Loucy (cell line): ENCODE results near the gene MACROD2.

Source experiments
- H2AFZ ChIP-seq: fragments of 200-600 bp; sonication (generic); 2 replicates; pipeline ENCODE4 v1.6.0; 2016; ENCODE audit warnings: antibody characterized with exemption, mild to moderate bottlenecking, low read length, moderate library complexity
- H3F3A ChIP-seq: fragments of 200-600 bp; 2 replicates; pipeline ENCODE4 v1.6.0; 2016; ENCODE audit warnings: antibody characterized with exemption, low read depth, mild to moderate bottlenecking
- H3K27me3 ChIP-seq: fragments of 200-600 bp; sonication (generic); 2 replicates; pipeline ENCODE4 v1.6.1; 2014; ENCODE audit warnings: low read length, mild to moderate bottlenecking; ENCODE audit not compliant: insufficient read depth, poor library complexity, severe bottlenecking
- H3K36me3 ChIP-seq: fragments of 200-600 bp; sonication (generic); 2 replicates; pipeline ENCODE4 v1.6.1; 2016; ENCODE audit warnings: low read length; ENCODE audit not compliant: insufficient read depth
- H3K4me1 ChIP-seq: fragments of 200-600 bp; sonication (generic); 2 replicates; pipeline ENCODE4 v1.5.1; 2014; ENCODE audit warnings: low read length, mild to moderate bottlenecking; ENCODE audit not compliant: insufficient read depth, poor library complexity, severe bottlenecking
- H3K4me2 ChIP-seq: fragments of 200-600 bp; sonication (generic); 2 replicates; pipeline ENCODE4 v1.6.0; 2014; ENCODE audit warnings: antibody characterized with exemption, low read length, low read depth, mild to moderate bottlenecking; ENCODE audit not compliant: poor library complexity, severe bottlenecking
- H3K4me3 ChIP-seq: fragments of 200-600 bp; sonication (generic); 2 replicates; pipeline ENCODE4 v1.5.1; 2014; ENCODE audit warnings: low read length, mild to moderate bottlenecking, mixed read lengths; ENCODE audit not compliant: poor library complexity, severe bottlenecking
- H3K79me2 ChIP-seq: fragments of 200-600 bp; sonication (generic); 2 replicates; pipeline ENCODE4 v1.6.1; 2014; ENCODE audit warnings: low read length; ENCODE audit not compliant: insufficient read depth
- H3K9ac ChIP-seq: fragments of 200-600 bp; sonication (generic); 2 replicates; pipeline ENCODE4 v1.6.0; 2014; ENCODE audit warnings: mild to moderate bottlenecking, low read depth, low read length, moderate library complexity; ENCODE audit not compliant: poor library complexity, severe bottlenecking
- H3K9me2 ChIP-seq: fragments of 200-600 bp; sonication (generic); replicated peaks from 2 replicates; pipeline ENCODE4 v1.6.1; 2016; ENCODE audit warnings: low read depth, low read length, mixed read lengths
- H3K9me3 ChIP-seq: fragments of 200-600 bp; sonication (generic); 2 replicates; pipeline ENCODE4 v1.6.1; 2014; ENCODE audit warnings: mild to moderate bottlenecking, antibody characterized with exemption, low read length, low read depth; ENCODE audit not compliant: insufficient read depth
- H4K20me1 ChIP-seq: fragments of 200-600 bp; sonication (generic); 2 replicates; pipeline ENCODE4 v1.6.0; 2014; ENCODE audit warnings: antibody characterized with exemption, low read length, mild to moderate bottlenecking; ENCODE audit not compliant: insufficient read depth, poor library complexity, severe bottlenecking
- CTCF ChIP-seq: fragments of 200-600 bp; sonication (generic); conservative IDR thresholded peaks from 2 replicates; pipeline ENCODE4 v1.5.1; 2014; ENCODE audit warnings: mild to moderate bottlenecking, antibody characterized with exemption, low read length
- EZH2phosphoT487 ChIP-seq: fragments of 200-600 bp; IDR thresholded peaks from 2 replicates; pipeline ENCODE4 v1.6.1; 2018; ENCODE audit warnings: antibody characterized with exemption, mild to moderate bottlenecking, moderate library complexity, borderline replicate concordance

MACROD2 gene

DNA sequence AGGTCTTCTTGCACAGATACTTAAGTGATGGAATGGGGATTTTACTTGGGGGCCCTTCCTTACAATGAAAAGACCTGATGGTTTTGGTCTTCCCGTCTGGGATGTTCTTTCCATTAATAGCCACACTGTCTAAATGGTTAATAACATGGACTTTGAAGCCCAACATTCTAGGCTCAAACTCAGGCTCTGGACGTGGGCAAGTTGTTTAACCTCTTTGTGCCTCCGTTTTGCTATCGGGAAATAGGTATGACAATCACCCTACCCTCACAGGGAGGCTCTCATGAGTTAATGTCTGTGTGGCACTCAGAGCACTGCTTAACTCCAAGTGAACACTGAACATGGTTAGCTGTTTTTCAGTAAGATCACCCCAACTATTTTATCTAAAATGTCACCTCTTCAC, 702.8 kb downstream of the MACROD2 start:
- Histone ChIP-seq H3F3A (no peaks in the 10 kb centered on the region), H3K9ac (no peak overlapping the region), H2AFZ (no peak overlapping the region), H4K20me1 (no peaks in the 10 kb centered on the region), H3K36me3 (no peaks in the 10 kb centered on the region), H3K9me2 (no peaks in the 10 kb centered on the region), H3K4me1 (no peaks in the 10 kb centered on the region), H3K79me2 (no peaks in the 10 kb centered on the region), H3K4me2 (no peak overlapping the region), H3K9me3 (no peaks in the 10 kb centered on the region), H3K4me3 (no peak overlapping the region), H3K27me3 (no peaks in the 10 kb centered on the region)
- TF ChIP-seq EZH2phosphoT487 (no peak), CTCF (no peak)

- no peak overlapping the region for H3K4me3 ChIP-seq
- TF ChIP-seq CTCF (no peak), EZH2phosphoT487 (no peak)
- H3K36me3 ChIP-seq: no peaks in the 10 kb centered on the region
- no peak overlapping the region for H3K9ac ChIP-seq
- no peaks in the 10 kb centered on the region for H3K27me3 ChIP-seq
- no peak overlapping the region for H3K4me2 ChIP-seq
- no peaks in the 10 kb centered on the region for H3F3A ChIP-seq
- H3K9me2 ChIP-seq: no peaks in the 10 kb centered on the region
- no peaks in the 10 kb centered on the region for H4K20me1 ChIP-seq
- H3K4me1 ChIP-seq: no peaks in the 10 kb centered on the region
- no peaks in the 10 kb centered on the region for H3K79me2 ChIP-seq
- no peak overlapping the region for H2AFZ ChIP-seq
- H3K9me3 ChIP-seq: no peaks in the 10 kb centered on the region
These were observed 703.5 kb downstream of the MACROD2 start for GRCh38 chr20:14698605-14699373.

- H3K27me3 ChIP-seq: no peaks in the 10 kb centered on the region
- no peaks in the 10 kb centered on the region for H3K9me3 ChIP-seq
- no peaks in the 10 kb centered on the region for H3K79me2 ChIP-seq
- H3K4me1 ChIP-seq: no peaks in the 10 kb centered on the region
- H3F3A ChIP-seq: no peaks in the 10 kb centered on the region
- TF ChIP-seq EZH2phosphoT487: no peak
- no peak for TF ChIP-seq CTCF
- no peaks in the 10 kb centered on the region for H4K20me1 ChIP-seq
- H3K36me3 ChIP-seq: no peaks in the 10 kb centered on the region
- no peak overlapping the region for H3K9ac ChIP-seq
- no peak overlapping the region for H2AFZ ChIP-seq
- no peak overlapping the region for H3K4me3 ChIP-seq
- no peak overlapping the region for H3K4me2 ChIP-seq
- no peaks in the 10 kb centered on the region for H3K9me2 ChIP-seq
These were observed 705.3 kb downstream of the MACROD2 start for GRCh38 chr20:14700639-14700960.
